Upper lobe of left lung (tissue), 6 donors: Measurements from ENCODE around the gene SEC14L5. TPM values are rescaled to one million over a fixed set of nuclear protein-coding genes. Genes with fewer than 3 reads are reported as not detected.

Experiments
- ATAC-seq, 2 donors: fragments of 200-7000 bp; cut with Tn5 transposase; one replicate each; pipeline ENCODE4 v1.9.1; 2022; ENCODE audit warnings: mild to moderate bottlenecking in 2 of 2, moderate library complexity in 2 of 2; ENCODE audit not compliant: low FRiP score in 2 of 2
- DNase-seq, 2 donors: peaks; one replicate each; pipeline ENCODE4 v3.0.0-alpha.2; 2019 to 2020
- H3K27ac ChIP-seq, 4 donors: fragments of 200-600 bp; sonication (generic); one replicate each; pipeline ENCODE4 v1.5.1; 2016 to 2019
- H3K27me3 ChIP-seq, 4 donors: fragments of 200-600 bp; sonication (generic); one replicate each; pipeline ENCODE4 v1.5.1; 2017 to 2019
- H3K36me3 ChIP-seq, 4 donors: fragments of 200-600 bp; sonication (generic); one replicate each; pipeline ENCODE4 v1.5.1; 2016 to 2019
- H3K4me1 ChIP-seq, 4 donors: fragments of 200-600 bp; sonication (generic); one replicate each; pipeline ENCODE4 v1.5.1; 2018 to 2019
- H3K4me3 ChIP-seq, 4 donors: fragments of 200-600 bp; sonication (generic); one replicate each; pipeline ENCODE4 v1.5.1; 2017 to 2019; ENCODE audit warnings: mild to moderate bottlenecking in 2 of 4, moderate library complexity in 1 of 4
- H3K9me3 ChIP-seq, 4 donors: fragments of 200-600 bp; sonication (generic); one replicate each; pipeline ENCODE4 v1.5.1; 2018 to 2019
- EP300 ChIP-seq, 4 donors: sonication (generic); formaldehyde crosslinking; IDR thresholded peaks; one replicate each; pipeline ENCODE4 v1.5.1; 2017; ENCODE audit warnings: antibody characterized with exemption in 4 of 4, control low read depth in 2 of 4
- POLR2A ChIP-seq, 4 donors: fragments of 450-650 bp; IDR thresholded peaks; one replicate each; pipeline ENCODE4 v1.5.1; 2016 to 2017; ENCODE audit warnings: antibody characterized with exemption in 4 of 4, mild to moderate bottlenecking in 2 of 4
- POLR2AphosphoS5 ChIP-seq, 2 donors: sonication (generic); formaldehyde crosslinking; IDR thresholded peaks; one replicate each; pipeline ENCODE4 v1.5.1; 2017; ENCODE audit warnings: antibody characterized with exemption in 2 of 2
- WGBS, 2 donors: methylation state at CpG; one replicate each; pipeline ENCODE4 v1.1.5; 2017 to 2018; 5-methylcytosine and 5-hydroxymethylcytosine counted together
- total RNA-seq, 6 donors: library from RNA; depleted of rRNA in 4 of 6; stranded (reverse); fragments of >200 nt in 4 of 6; gene quantifications; one replicate each; pipeline versions ENCODE4 v1.1.0 to v1.2.1, GENCODE V29; 2016 to 2021
- TF ChIP-seq, protein P1 (sequence below), 6 experiments: fragments of 450-650 bp in 4 of 6; fragments of 200-600 bp in 2 of 6; sonication (generic) in 2 of 6; IDR thresholded peaks; one replicate each; pipeline ENCODE4 v1.5.1; 2016 to 2019; ENCODE audit warnings: antibody characterized with exemption in 6 of 6
- donor health status: DM: no; HTN: no; CAD: no; lungs with moderate emphysema.
- donor health status: DM: no; HTN: yes; CAD: no; lungs with severe emphysema.

Gene SEC14L5
- total RNA-seq, 6 donors from 2014 or later = 0.20 to 1.7 (median 0.49) TPM; not detected in 1

DNA sequence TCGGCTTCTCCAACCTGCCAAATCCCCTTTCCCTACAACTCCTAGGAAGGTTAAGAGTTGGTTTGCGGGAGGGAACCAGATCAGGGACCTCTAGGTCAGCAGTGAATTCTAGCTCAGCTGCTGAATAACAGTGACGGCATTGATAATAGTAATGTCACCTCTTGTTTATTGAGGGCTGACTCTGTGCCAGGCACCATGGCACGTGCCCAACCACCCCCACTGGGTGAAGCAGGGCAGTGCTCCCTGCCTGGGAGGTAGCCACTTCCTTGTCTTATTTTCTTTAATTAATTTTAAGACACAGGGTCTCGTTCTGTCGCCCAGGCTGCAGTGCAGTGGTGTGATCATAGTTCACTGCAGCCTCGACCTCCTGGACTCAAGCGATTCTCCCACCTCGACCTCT lies 15.6 kb upstream of the SEC14L5 start:
- peaks cover 32 to 46% (median 39%) of the 10 kb centered on the region in 4 donors for H3K4me1 ChIP-seq
- DNase-seq (no peak), ATAC-seq (no peak)
- H3K36me3 ChIP-seq = no peaks in the 10 kb centered on the region
- peaks cover 0 to under 1% (median 0%) of the 10 kb centered on the region in 4 donors for H3K27me3 ChIP-seq
- WGBS, 2 donors = 73 to 85% methylated on average over 9 of the region's 9 CpGs
- TF ChIP-seq POLR2A (IDR thresholded peaks at IDR 0.05) (no peak), POLR2AphosphoS5 (IDR thresholded peaks at IDR 0.05) (no peak), EP300 (IDR thresholded peaks at IDR 0.05) (no peak)
- TF ChIP-seq, protein P1, sequence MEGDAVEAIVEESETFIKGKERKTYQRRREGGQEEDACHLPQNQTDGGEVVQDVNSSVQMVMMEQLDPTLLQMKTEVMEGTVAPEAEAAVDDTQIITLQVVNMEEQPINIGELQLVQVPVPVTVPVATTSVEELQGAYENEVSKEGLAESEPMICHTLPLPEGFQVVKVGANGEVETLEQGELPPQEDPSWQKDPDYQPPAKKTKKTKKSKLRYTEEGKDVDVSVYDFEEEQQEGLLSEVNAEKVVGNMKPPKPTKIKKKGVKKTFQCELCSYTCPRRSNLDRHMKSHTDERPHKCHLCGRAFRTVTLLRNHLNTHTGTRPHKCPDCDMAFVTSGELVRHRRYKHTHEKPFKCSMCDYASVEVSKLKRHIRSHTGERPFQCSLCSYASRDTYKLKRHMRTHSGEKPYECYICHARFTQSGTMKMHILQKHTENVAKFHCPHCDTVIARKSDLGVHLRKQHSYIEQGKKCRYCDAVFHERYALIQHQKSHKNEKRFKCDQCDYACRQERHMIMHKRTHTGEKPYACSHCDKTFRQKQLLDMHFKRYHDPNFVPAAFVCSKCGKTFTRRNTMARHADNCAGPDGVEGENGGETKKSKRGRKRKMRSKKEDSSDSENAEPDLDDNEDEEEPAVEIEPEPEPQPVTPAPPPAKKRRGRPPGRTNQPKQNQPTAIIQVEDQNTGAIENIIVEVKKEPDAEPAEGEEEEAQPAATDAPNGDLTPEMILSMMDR (IDR thresholded peaks at IDR 0.05) = no peak
- no peaks in the 10 kb centered on the region for H3K9me3 ChIP-seq
- no peak overlapping the region for H3K4me3 ChIP-seq
- peak overlapping the region; percentile 35 to 77 (median 68) for H3K27ac ChIP-seq

DNA sequence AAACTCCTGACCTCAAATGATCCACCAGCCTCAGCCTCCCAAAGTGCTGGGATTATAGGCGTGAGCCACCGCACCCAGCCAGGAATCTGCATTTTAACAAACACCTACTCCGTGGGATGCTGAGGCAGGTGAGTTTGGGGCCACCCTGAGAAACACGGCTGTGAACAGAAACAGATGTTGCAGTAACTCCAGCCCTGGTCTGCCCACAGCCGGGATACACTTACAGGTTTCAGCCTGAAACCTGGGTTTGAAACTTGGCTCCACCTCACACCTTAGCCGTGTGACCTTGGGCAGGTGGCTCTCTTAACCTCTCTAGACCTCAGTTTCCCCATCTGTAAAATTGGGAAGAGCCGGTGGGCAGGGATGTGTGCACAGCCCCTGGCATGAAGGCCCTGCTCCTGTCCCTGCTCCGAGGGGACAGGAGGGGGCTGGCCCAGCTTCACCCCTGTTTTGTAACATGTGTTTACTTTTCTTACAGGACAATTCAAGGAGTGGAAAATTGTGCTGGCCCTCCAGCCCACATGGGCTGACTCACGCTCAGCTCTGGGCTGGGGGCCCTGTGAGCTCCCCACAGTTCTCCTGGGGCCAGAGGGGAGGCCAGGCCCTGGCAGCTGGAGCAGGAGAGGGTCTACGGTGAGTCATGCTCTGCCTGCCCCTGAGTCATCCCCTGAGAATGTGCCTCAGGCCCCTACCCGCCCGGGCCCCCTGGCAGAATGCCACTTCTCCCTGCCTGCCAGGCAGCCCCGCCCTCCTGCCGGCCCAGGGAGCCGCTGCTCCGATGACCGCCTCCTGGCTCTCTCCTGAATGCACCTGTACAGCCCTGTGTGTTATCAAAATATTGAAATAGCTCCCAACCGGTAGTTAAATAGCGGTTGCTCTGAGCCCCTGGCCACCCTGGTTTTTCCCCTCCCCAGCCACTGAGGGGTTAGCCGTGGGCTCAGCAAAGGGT lies 13.5 kb upstream of the SEC14L5 start:
- DNase-seq = peak; percentile 94 to 95
- H3K27ac ChIP-seq = peak overlapping the region; percentile 64 to 77 (median 73)
- H3K4me1 ChIP-seq = peaks cover 29 to 37% (median 34%) of the 10 kb centered on the region in 4 donors
- no peaks in the 10 kb centered on the region for H3K27me3 ChIP-seq
- TF ChIP-seq EP300 (IDR thresholded peaks at IDR 0.05) (peak in 2 of 4 donors; percentile 11 to 80), POLR2AphosphoS5 (IDR thresholded peaks at IDR 0.05) (peak; percentile 56 to 85), POLR2A (IDR thresholded peaks at IDR 0.05) (peak in 1 of 4 donors; percentile 20)
- TF ChIP-seq, protein P1 (IDR thresholded peaks at IDR 0.05) = no peak
- H3K4me3 ChIP-seq = no peak overlapping the region
- peak; percentile 92 to 94 for ATAC-seq
- no peaks in the 10 kb centered on the region for H3K9me3 ChIP-seq
- H3K36me3 ChIP-seq = no peaks in the 10 kb centered on the region
- WGBS, 2 donors = 34 to 51% methylated on average over 6 to 19 of the region's 20 CpGs

DNA sequence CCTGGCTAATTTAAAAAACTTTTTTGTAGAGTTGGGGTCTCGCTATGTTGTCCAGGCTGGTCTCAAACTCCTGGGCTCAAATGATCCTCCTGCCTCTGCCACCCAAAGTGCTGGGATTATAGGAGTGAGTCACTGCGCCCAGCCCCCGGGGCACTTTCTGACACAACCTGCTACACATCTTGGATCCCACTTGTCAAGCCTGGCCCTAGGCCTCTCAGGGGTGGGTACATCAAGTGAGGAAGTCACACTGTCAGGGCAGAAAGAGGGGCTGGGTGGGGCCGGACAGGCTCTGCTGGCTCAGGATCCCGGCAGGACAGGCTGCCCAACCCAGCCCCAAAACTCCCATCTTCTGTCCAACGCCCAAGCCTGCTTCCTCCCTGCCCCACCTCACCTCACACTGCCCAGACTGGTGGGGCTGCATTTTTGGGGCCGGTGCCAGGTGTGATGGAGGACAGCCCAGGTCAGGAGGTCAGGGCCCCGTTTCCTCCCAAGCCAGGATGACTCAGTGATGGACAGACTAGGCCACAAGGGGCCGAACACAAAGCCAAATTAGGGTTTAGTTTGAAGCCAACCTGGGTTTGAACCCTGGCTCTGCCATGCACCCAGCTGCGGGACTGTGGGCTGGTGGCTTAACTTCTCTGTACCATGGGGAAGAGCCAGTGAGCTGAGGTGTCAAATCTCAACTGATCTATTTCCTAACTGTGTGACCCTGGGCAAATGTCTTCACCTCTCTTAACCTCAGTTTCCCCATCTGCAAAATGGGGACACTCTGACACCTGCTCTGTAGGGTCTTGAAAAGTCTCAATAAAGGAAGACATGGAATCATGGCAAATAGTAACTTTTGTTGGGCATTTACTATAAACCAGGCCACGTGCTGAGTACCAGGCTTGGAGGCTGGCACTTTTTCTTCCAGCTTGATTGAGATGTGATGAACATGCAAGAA lies 12.3 kb upstream of the SEC14L5 start:
- no peaks in the 10 kb centered on the region for H3K27me3 ChIP-seq
- DNase-seq (peak; percentile 62 to 69), ATAC-seq (peak; percentile 37 to 39)
- H3K4me3 ChIP-seq = no peak overlapping the region
- peaks cover 29 to 37% (median 34%) of the 10 kb centered on the region in 4 donors for H3K4me1 ChIP-seq
- 48 to 70% methylated on average over 6 to 11 of the region's 11 CpGs for WGBS, 2 donors
- H3K9me3 ChIP-seq = no peaks in the 10 kb centered on the region
- no peak for TF ChIP-seq POLR2A (IDR thresholded peaks at IDR 0.05)
- TF ChIP-seq POLR2AphosphoS5 (IDR thresholded peaks at IDR 0.05) = peak in 1 of 2 donors; percentile 56
- peak in 2 of 4 donors; percentile 19 to 34 for TF ChIP-seq EP300 (IDR thresholded peaks at IDR 0.05)
- TF ChIP-seq, protein P1 (IDR thresholded peaks at IDR 0.05) = no peak
- no peaks in the 10 kb centered on the region for H3K36me3 ChIP-seq
- H3K27ac ChIP-seq = peak overlapping the region; percentile 64 to 77 (median 73)

DNA sequence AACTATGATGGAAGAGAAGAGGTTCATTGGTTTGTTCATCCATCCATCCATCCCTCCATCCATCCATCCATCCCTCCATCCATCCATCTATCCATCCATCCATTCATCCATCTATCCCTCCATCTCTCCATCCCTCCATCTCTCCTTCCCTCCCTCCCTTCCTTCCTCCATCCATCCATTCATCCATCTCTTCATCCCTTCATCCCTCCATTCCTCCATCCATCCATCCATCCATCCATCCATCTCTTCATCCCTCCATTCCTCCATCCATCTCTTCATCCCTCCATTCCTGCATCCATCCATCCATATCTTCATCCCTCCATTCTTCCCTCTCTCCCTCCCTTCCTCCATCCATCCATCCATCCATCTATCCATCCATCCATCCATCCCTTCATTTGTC lies 11.2 kb upstream of the SEC14L5 start:
- ATAC-seq = no peak
- no peak overlapping the region for H3K27ac ChIP-seq
- no peaks in the 10 kb centered on the region for H3K36me3 ChIP-seq
- H3K4me1 ChIP-seq = peaks cover 29 to 37% (median 34%) of the 10 kb centered on the region in 4 donors
- no peaks in the 10 kb centered on the region for H3K27me3 ChIP-seq
- no peak for DNase-seq
- H3K4me3 ChIP-seq = no peak overlapping the region
- no peaks in the 10 kb centered on the region for H3K9me3 ChIP-seq
- TF ChIP-seq POLR2AphosphoS5 (IDR thresholded peaks at IDR 0.05) = no peak
- TF ChIP-seq, protein P1 (IDR thresholded peaks at IDR 0.05) = no peak
